Mesendoderm (in vitro differentiated cells): ENCODE measurements around the gene ACTG2. TPM values are rescaled to one million over a fixed set of nuclear protein-coding genes. Genes with fewer than 3 reads are reported as not detected.

Experiments used
- DNase-seq: peaks from one replicate; pipeline ENCODE4 v3.0.0; 2013
- H2AK5ac ChIP-seq: 2 replicates; pipeline ENCODE4 v1.6.1; 2013; ENCODE audit warnings: low read length, inconsistent platforms
- H2BK120ac ChIP-seq: 2 replicates; pipeline ENCODE4 v1.6.1; 2013; ENCODE audit warnings: low read depth, mild to moderate bottlenecking, low read length, moderate library complexity, mixed read lengths
- H2BK15ac ChIP-seq: replicated peaks from 2 replicates; pipeline ENCODE4 v1.6.1; 2013; ENCODE audit warnings: low read depth, mild to moderate bottlenecking, moderate library complexity
- H2BK5ac ChIP-seq: 2 replicates; pipeline ENCODE4 v1.6.1; 2013; ENCODE audit warnings: low read length, inconsistent platforms
- H3K18ac ChIP-seq: 2 replicates; pipeline ENCODE4 v1.6.1; 2013; ENCODE audit warnings: mild to moderate bottlenecking, low read length, mixed read lengths
- H3K23ac ChIP-seq: one replicate; pipeline ENCODE4 v1.6.1; 2013; ENCODE audit warnings: low read length
- H3K27ac ChIP-seq: 2 replicates; pipeline ENCODE4 v1.5.1; 2013; ENCODE audit warnings: low read depth, mild to moderate bottlenecking, inconsistent platforms, low read length, moderate library complexity
- H3K27me3 ChIP-seq: 2 replicates; pipeline ENCODE4 v1.6.1; 2013; ENCODE audit warnings: low read length, control low read depth, mild to moderate bottlenecking, inconsistent platforms; ENCODE audit not compliant: insufficient read depth, poor library complexity
- H3K36me3 ChIP-seq: 2 replicates; pipeline ENCODE4 v1.6.1; 2013; ENCODE audit warnings: low read length, inconsistent platforms; ENCODE audit not compliant: control insufficient read depth, insufficient read depth
- H3K4ac ChIP-seq: one replicate; pipeline ENCODE4 v1.6.1; 2013; ENCODE audit warnings: low read depth, mild to moderate bottlenecking, low read length, moderate library complexity
- H3K4me1 ChIP-seq: 2 replicates; pipeline ENCODE4 v1.6.1; 2013; ENCODE audit warnings: low read depth, low read length, inconsistent platforms; ENCODE audit not compliant: control insufficient read depth
- H3K4me2 ChIP-seq: 2 replicates; pipeline ENCODE4 v1.6.1; 2013; ENCODE audit warnings: low read length
- H3K4me3 ChIP-seq: 2 replicates; pipeline ENCODE4 v1.5.1; 2013; ENCODE audit warnings: mild to moderate bottlenecking, low read length
- H3K56ac ChIP-seq: one replicate; pipeline ENCODE4 v1.6.1; 2013; ENCODE audit warnings: low read length
- H3K79me1 ChIP-seq: 2 replicates; pipeline ENCODE4 v1.6.1; 2013; ENCODE audit warnings: low read length, inconsistent platforms
- H3K79me2 ChIP-seq: 2 replicates; pipeline ENCODE4 v1.6.1; 2013; ENCODE audit warnings: mild to moderate bottlenecking, low read length; ENCODE audit not compliant: control insufficient read depth, insufficient read depth
- H3K9ac ChIP-seq: 2 replicates; pipeline ENCODE4 v1.6.1; 2013; ENCODE audit warnings: low read length, inconsistent platforms
- H4K5ac ChIP-seq: one replicate; pipeline ENCODE4 v1.6.1; 2013; ENCODE audit warnings: low read length
- H4K8ac ChIP-seq: one replicate; pipeline ENCODE4 v1.6.1; 2013; ENCODE audit warnings: low read depth, mild to moderate bottlenecking, control low read depth, low read length, moderate library complexity
- WGBS: extraction: QIAGEN DNeasy Blood & Tissue Kit; methylation state at CpG from one replicate; pipeline ENCODE4 v1.1.7; 2013; ENCODE audit warnings: low lambda C conversion rate, missing lambda C conversion rate; ENCODE audit not compliant: insufficient coverage; ENCODE audit errors: extremely low coverage; 5-methylcytosine and 5-hydroxymethylcytosine counted together
- polyA plus RNA-seq, 2 experiments: library from polyadenylated mRNA; stranded (reverse); fragments of 200-250 nt; gene quantifications; one replicate each; pipeline ENCODE4 v1.2.3, GENCODE V29; 2013

ACTG2 gene
- polyA plus RNA-seq (2013, experiment 1 of 2), result 11.4 TPM
- 12.6 TPM for polyA plus RNA-seq (2013, experiment 2 of 2)

DNA sequence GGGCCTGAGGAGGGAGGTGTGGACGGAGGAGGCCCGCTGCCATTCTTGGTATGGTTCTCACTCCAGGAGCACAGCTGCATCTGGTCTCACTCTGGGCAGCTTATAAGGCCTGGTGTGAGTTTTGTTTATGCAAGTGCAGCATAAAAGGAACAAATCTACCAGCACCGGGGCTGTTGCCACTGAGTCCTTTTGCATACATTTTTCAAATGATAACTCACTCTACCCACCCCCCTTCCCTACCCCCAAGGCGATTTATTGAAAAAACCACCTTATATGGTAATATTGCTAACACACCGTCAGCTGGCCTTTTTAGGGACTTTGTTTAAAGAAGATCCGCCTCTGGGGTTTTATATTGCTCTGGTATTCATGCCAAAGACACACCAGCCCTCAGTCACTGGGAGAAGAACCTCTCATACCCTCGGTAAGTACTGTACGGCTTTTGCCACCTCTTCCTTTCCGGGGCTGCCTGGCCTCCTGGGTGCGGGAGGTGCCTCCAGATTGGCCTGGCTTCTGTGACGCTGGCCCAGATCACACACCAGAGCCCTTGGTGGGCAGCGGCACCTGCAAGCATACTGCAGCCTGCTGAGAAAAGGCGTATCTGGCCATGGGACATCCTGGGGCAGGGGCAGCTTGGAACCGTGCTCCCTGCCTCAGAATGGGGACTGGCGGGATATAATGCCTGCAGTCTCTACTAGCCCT, at the start of gene ACTG2:
Gene ACTG2, plus strand, starts transcription at position 378 of the 699 bp plus-strand sequence. CDS start 8,304 bp downstream, outside the sequence.
- H3K4me3 ChIP-seq, result no peak within 1 kb of the TSS
- no peak within 1 kb of the TSS for H3K23ac ChIP-seq
- no peak within 1 kb of the TSS for H2AK5ac ChIP-seq
- no peaks in the 10 kb centered on the region for H3K79me1 ChIP-seq
- no peak within 1 kb of the TSS for H3K27ac ChIP-seq
- H3K9ac ChIP-seq, result no peak within 1 kb of the TSS
- WGBS, result no CpG with 5 or more reads among the region's 15 CpGs
- no peaks in the 10 kb centered on the region for H3K4me1 ChIP-seq
- DNase-seq, result no peak
- no peaks in the 10 kb centered on the region for H3K36me3 ChIP-seq
- no peaks in the 10 kb centered on the region for H3K79me2 ChIP-seq
- no peak within 1 kb of the TSS for H3K56ac ChIP-seq
- no peak within 1 kb of the TSS for H3K4ac ChIP-seq
- no peak within 1 kb of the TSS for H3K4me2 ChIP-seq
- H3K18ac ChIP-seq, result no peak within 1 kb of the TSS
- H2BK120ac ChIP-seq, result no peak within 1 kb of the TSS
- H2BK15ac ChIP-seq, result no peak within 1 kb of the TSS
- no peak within 1 kb of the TSS for H4K8ac ChIP-seq
- H2BK5ac ChIP-seq, result no peak within 1 kb of the TSS
- no peaks in the 10 kb centered on the region for H3K27me3 ChIP-seq
- no peak within 1 kb of the TSS for H4K5ac ChIP-seq

DNA sequence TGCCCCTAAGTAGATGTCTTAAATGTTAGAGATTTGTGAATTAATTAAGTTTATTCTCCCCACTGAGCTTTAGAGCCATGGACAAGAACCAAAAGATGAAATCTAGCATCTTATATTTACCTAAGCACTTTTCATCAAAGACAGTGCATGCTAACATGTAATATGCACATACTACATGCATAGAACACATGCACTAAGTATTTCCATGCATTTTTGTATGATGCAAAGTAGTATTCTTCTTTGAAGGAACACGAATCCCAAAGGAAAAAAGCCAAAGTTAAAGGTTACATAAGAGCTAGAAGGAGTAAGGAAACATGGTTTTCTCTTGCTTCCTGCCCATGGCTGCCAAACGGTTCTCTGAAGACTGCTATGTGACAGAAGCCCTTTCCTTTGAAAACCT, 48.7 kb upstream of the ACTG2 start:
- WGBS, result no CpG with 5 or more reads among the region's 2 CpGs
- Histone ChIP-seq H3K4ac (no peak overlapping the region), H2BK5ac (no peak overlapping the region), H2AK5ac (no peak overlapping the region), H3K79me1 (peaks cover 1% of the 10 kb centered on the region), H3K9ac (no peak overlapping the region), H3K56ac (no peak overlapping the region), H3K18ac (no peak overlapping the region), H3K36me3 (no peaks in the 10 kb centered on the region), H2BK120ac (no peak overlapping the region), H3K4me1 (no peaks in the 10 kb centered on the region), H3K79me2 (no peaks in the 10 kb centered on the region), H4K8ac (no peak overlapping the region), H3K4me3 (no peak overlapping the region), H3K27ac (no peak overlapping the region), H3K27me3 (no peaks in the 10 kb centered on the region), H4K5ac (no peak overlapping the region), H3K23ac (no peak overlapping the region), H2BK15ac (no peak overlapping the region), H3K4me2 (no peak overlapping the region)
- DNase-seq, result no peak

DNA sequence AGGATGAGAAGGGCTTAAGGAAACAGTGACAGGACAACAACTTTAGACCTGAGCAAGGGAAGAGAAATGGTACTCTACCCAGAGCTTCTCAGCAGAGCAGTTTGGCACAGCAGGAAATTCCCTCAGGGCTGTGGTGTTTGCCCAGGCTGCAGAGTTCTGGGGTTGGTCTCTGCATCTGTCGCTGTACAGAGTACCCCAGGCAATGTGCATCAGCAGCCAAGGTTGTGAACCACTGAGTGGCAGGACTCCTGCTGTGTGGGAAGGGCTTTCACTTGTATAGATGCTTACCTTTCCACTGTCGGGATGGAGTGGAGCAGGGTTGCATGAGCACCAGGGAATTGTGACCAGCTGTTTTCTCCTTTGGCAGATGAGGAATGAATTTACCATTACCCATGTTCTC, 42.8 kb upstream of the ACTG2 start:
- H3K27ac ChIP-seq, result no peak overlapping the region
- H2BK15ac ChIP-seq, result no peak overlapping the region
- no CpG with 5 or more reads among the region's 2 CpGs for WGBS
- H3K23ac ChIP-seq, result no peak overlapping the region
- H3K56ac ChIP-seq, result no peak overlapping the region
- no peaks in the 10 kb centered on the region for H3K27me3 ChIP-seq
- H3K9ac ChIP-seq, result no peak overlapping the region
- no peak overlapping the region for H2BK120ac ChIP-seq
- no peaks in the 10 kb centered on the region for H3K36me3 ChIP-seq
- DNase-seq, result no peak
- H3K79me1 ChIP-seq, result no peaks in the 10 kb centered on the region
- H4K8ac ChIP-seq, result no peak overlapping the region
- no peak overlapping the region for H4K5ac ChIP-seq
- no peak overlapping the region for H3K18ac ChIP-seq
- no peak overlapping the region for H3K4ac ChIP-seq
- no peak overlapping the region for H2AK5ac ChIP-seq
- H2BK5ac ChIP-seq, result no peak overlapping the region
- H3K4me3 ChIP-seq, result no peak overlapping the region
- H3K4me1 ChIP-seq, result no peaks in the 10 kb centered on the region
- no peak overlapping the region for H3K4me2 ChIP-seq
- no peaks in the 10 kb centered on the region for H3K79me2 ChIP-seq

DNA sequence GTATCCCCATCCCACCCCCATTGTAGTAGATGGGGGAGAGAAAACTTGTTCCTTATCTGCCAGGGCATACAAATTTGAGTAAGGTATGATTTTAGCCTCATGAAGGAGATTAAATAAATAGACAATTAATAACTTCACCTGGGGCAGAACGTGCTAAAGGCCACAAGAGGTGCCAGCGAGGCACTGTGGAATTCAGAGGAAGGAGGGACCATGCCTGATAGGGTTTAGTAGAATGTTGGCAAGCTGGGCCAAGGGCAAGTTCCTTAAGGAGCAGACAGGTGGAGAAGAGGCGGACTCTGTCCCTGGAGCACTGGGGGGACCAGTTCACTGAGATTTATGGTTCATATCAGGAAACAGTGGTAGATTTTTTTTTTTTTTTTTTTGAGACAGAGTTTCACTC, 41.5 kb upstream of the ACTG2 start:
- H3K4ac ChIP-seq, result no peak overlapping the region
- no peak overlapping the region for H3K27ac ChIP-seq
- H3K4me2 ChIP-seq, result no peak overlapping the region
- H4K5ac ChIP-seq, result no peak overlapping the region
- H3K79me2 ChIP-seq, result no peaks in the 10 kb centered on the region
- no peak overlapping the region for H2AK5ac ChIP-seq
- H3K9ac ChIP-seq, result no peak overlapping the region
- no peak overlapping the region for H3K56ac ChIP-seq
- no peaks in the 10 kb centered on the region for H3K27me3 ChIP-seq
- H3K79me1 ChIP-seq, result no peaks in the 10 kb centered on the region
- peak; percentile 56 for DNase-seq
- no peak overlapping the region for H3K18ac ChIP-seq
- no peak overlapping the region for H2BK5ac ChIP-seq
- no peaks in the 10 kb centered on the region for H3K4me1 ChIP-seq
- WGBS, result no CpG with 5 or more reads among the region's 3 CpGs
- H4K8ac ChIP-seq, result no peak overlapping the region
- H3K4me3 ChIP-seq, result no peak overlapping the region
- no peak overlapping the region for H2BK15ac ChIP-seq
- no peak overlapping the region for H3K23ac ChIP-seq
- H3K36me3 ChIP-seq, result peaks cover 1% of the 10 kb centered on the region
- no peak overlapping the region for H2BK120ac ChIP-seq

DNA sequence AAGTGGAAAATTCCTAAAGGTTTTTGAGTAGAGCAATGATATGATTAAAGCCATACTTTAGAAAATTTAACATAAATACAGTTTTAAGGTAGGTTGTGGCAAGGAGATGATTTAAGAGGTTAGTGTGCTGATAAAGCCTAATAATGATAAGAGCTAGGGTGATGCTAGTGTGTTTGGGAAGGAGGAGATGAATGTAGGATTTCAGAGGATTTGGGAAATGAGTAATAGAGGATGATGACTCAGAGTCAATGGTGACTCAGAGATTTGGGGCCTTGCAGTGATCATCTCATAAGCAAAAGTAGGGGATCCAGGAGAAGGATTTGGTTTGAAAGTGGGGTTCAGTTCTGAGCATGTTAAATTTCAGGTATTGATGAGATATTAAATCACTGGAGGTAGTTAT, 40.8 kb upstream of the ACTG2 start:
- Histone ChIP-seq H3K9ac (no peak overlapping the region), H4K5ac (no peak overlapping the region), H3K56ac (no peak overlapping the region), H3K4me3 (no peak overlapping the region), H3K4me2 (no peak overlapping the region), H3K4me1 (no peaks in the 10 kb centered on the region), H3K36me3 (peaks cover 1% of the 10 kb centered on the region), H3K27ac (no peak overlapping the region), H3K79me1 (no peaks in the 10 kb centered on the region), H2BK5ac (no peak overlapping the region), H3K18ac (no peak overlapping the region), H2BK15ac (no peak overlapping the region), H2BK120ac (no peak overlapping the region), H3K79me2 (no peaks in the 10 kb centered on the region), H3K23ac (no peak overlapping the region), H3K27me3 (no peaks in the 10 kb centered on the region), H2AK5ac (no peak overlapping the region), H4K8ac (no peak overlapping the region), H3K4ac (no peak overlapping the region)
- no peak for DNase-seq

DNA sequence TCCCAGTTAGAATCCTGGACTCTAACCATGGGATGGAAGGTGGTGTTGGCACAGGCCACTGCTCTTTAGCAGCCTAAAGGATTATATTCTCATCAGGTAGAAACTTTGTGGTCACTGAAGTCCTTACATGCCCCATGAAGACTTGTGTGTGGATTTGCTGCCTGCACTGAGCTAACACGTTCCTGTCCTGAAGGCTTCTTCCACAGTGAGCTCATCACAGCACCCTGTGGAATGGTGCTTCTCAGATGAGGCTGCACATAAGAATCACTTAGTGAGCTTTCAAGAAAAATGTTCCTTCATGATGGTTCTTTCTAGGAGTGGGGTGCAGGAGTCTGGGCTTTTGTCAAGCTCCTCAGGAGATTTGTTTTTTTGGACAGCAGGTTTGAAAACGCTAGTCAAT, 37.3 kb upstream of the ACTG2 start:
- DNase-seq, result no peak
- Histone ChIP-seq H3K23ac (no peak overlapping the region), H3K79me2 (no peaks in the 10 kb centered on the region), H3K9ac (no peak overlapping the region), H2AK5ac (no peak overlapping the region), H4K5ac (no peak overlapping the region), H2BK5ac (no peak overlapping the region), H3K36me3 (peaks cover 3% of the 10 kb centered on the region), H2BK120ac (no peak overlapping the region), H3K56ac (no peak overlapping the region), H4K8ac (no peak overlapping the region), H3K79me1 (no peaks in the 10 kb centered on the region), H3K4me2 (no peak overlapping the region), H3K4ac (no peak overlapping the region), H3K18ac (no peak overlapping the region), H3K27ac (no peak overlapping the region), H3K27me3 (no peaks in the 10 kb centered on the region), H3K4me3 (no peak overlapping the region), H2BK15ac (no peak overlapping the region), H3K4me1 (no peaks in the 10 kb centered on the region)
- WGBS, result no CpG with 5 or more reads among the region's 2 CpGs
